Measurements from ENCODE around the gene CALCA. TPM values are rescaled to one million over a fixed set of nuclear protein-coding genes. Genes with fewer than 3 reads are reported as not detected.
"Not testable (repeated sequence)": the region's sequence is repeated elsewhere in the genome, so short reads cannot be mapped to it uniquely, and the experiment has no call there.

The CALCA gene
- total RNA-seq = not detected

- Mint-ChIP-seq H3K9me3 (ENCODE audit: low read depth) (no peaks in the 10 kb centered on the region), H3K27me3 (peaks cover 82% of the 10 kb centered on the region), H3K4me3 (peak within 1 kb of the TSS; percentile 50), H3K4me1 (peaks cover 28% of the 10 kb centered on the region), H3K27ac (no peak within 1 kb of the TSS), H3K36me3 (no peaks in the 10 kb centered on the region)
- CTCF ChIA-PET = interaction anchor here (4.9 kb wide), 1 partner anchor 64 kb away, joined by 47 read pairs; no protein-coding TSS in a partner anchor
- DNase-seq (no peak), ATAC-seq (no peak)
These were observed at the start of gene CALCA for GRCh38 chr11:14971865-14972580. TSS of gene CALCA (minus strand) at chr11:14972351. CDS start at chr11:14971192, 1,159 bp downstream.

GRCh38 chr11:15016200-15016599, 44.0 kb upstream of the CALCA start:
- H3K9me3 Mint-ChIP-seq (ENCODE audit: low read depth) = peaks cover 4% of the 10 kb centered on the region
- ATAC-seq (no peak), DNase-seq (no peak)
- peaks cover 7% of the 10 kb centered on the region for H3K36me3 Mint-ChIP-seq
- H3K4me1 Mint-ChIP-seq = no peaks in the 10 kb centered on the region
- H3K27me3 Mint-ChIP-seq = peaks cover 32% of the 10 kb centered on the region
- CTCF ChIA-PET = interaction anchor here (1.6 to 1.9 kb wide), 2 partner anchors 10 to 107 kb away, joined by 4 to 7 read pairs; no protein-coding TSS in a partner anchor
- H3K27ac Mint-ChIP-seq = no peak overlapping the region
- no peak overlapping the region for H3K4me3 Mint-ChIP-seq

GRCh38 chr11:15011776-15012345, 39.7 kb upstream of the CALCA start:
- CTCF ChIA-PET = interaction anchor here (1.5 to 2.5 kb wide), 3 partner anchors 37 to 104 kb away, joined by 3 to 11 read pairs (median 6); no protein-coding TSS in a partner anchor
- Mint-ChIP-seq H3K9me3 (ENCODE audit: low read depth) (peaks cover 2% of the 10 kb centered on the region), H3K27ac (no peak overlapping the region), H3K36me3 (peaks cover 7% of the 10 kb centered on the region), H3K27me3 (peaks cover 45% of the 10 kb centered on the region), H3K4me1 (no peaks in the 10 kb centered on the region), H3K4me3 (no peak overlapping the region)
- ATAC-seq = no peak
- DNase-seq = no peak

GRCh38 chr11:15010865-15011264, 38.7 kb upstream of the CALCA start:
- peaks cover 46% of the 10 kb centered on the region for H3K27me3 Mint-ChIP-seq
- H3K4me1 Mint-ChIP-seq = no peaks in the 10 kb centered on the region
- no peak overlapping the region for H3K4me3 Mint-ChIP-seq
- peaks cover 4% of the 10 kb centered on the region for H3K36me3 Mint-ChIP-seq
- DNase-seq = no peak
- CTCF ChIA-PET = interaction anchor here (2.5 kb wide), 1 partner anchor 103 kb away, joined by 11 read pairs; no protein-coding TSS in a partner anchor
- H3K9me3 Mint-ChIP-seq (ENCODE audit: low read depth) = no peaks in the 10 kb centered on the region
- no peak for ATAC-seq
- H3K27ac Mint-ChIP-seq = no peak overlapping the region

GRCh38 chr11:15006139-15006759, 34.1 kb upstream of the CALCA start:
- Mint-ChIP-seq H3K27me3 (peaks cover 53% of the 10 kb centered on the region), H3K4me1 (no peaks in the 10 kb centered on the region), H3K9me3 (ENCODE audit: low read depth) (no peaks in the 10 kb centered on the region), H3K4me3 (no peak overlapping the region), H3K36me3 (no peaks in the 10 kb centered on the region), H3K27ac (no peak overlapping the region)
- CTCF ChIA-PET = interaction anchor here (0.6 to 8.4 kb wide), 19 partner anchors 9 to 217 kb away, joined by 3 to 94 read pairs (median 3); partner anchors contain the start of gene CALCB
- ATAC-seq (peak; percentile 64), DNase-seq (no peak)

GRCh38 chr11:14988133-14988532, 16.0 kb upstream of the CALCA start:
- H3K36me3 Mint-ChIP-seq; CTCF ChIA-PET; H3K27ac Mint-ChIP-seq; H3K4me3 Mint-ChIP-seq; H3K9me3 Mint-ChIP-seq (ENCODE audit: low read depth); H3K27me3 Mint-ChIP-seq; DNase-seq; ATAC-seq; H3K4me1 Mint-ChIP-seq: not testable (repeated sequence)

GRCh38 chr11:14981507-14981906, 9.4 kb upstream of the CALCA start:
- CTCF ChIA-PET = no interaction called here
- Mint-ChIP-seq H3K9me3 (ENCODE audit: low read depth) (no peaks in the 10 kb centered on the region), H3K4me1 (no peaks in the 10 kb centered on the region), H3K4me3 (no peak overlapping the region), H3K27ac (no peak overlapping the region), H3K36me3 (no peaks in the 10 kb centered on the region), H3K27me3 (peaks cover 22% of the 10 kb centered on the region)
- DNase-seq (no peak), ATAC-seq (no peak)

GRCh38 chr11:14980854-14981253, 8.7 kb upstream of the CALCA start:
- ATAC-seq (no peak), DNase-seq (no peak)
- peaks cover 29% of the 10 kb centered on the region for H3K27me3 Mint-ChIP-seq
- H3K36me3 Mint-ChIP-seq = no peaks in the 10 kb centered on the region
- H3K4me1 Mint-ChIP-seq = peaks cover 1% of the 10 kb centered on the region
- no peak overlapping the region for H3K4me3 Mint-ChIP-seq
- no peak overlapping the region for H3K27ac Mint-ChIP-seq
- no peaks in the 10 kb centered on the region for H3K9me3 Mint-ChIP-seq (ENCODE audit: low read depth)
- CTCF ChIA-PET = no interaction called here

GRCh38 chr11:14977101-14977880, 5.1 kb upstream of the CALCA start:
- Mint-ChIP-seq H3K4me1 (peaks cover 28% of the 10 kb centered on the region), H3K27ac (no peak overlapping the region), H3K4me3 (no peak overlapping the region), H3K27me3 (peaks cover 62% of the 10 kb centered on the region), H3K36me3 (no peaks in the 10 kb centered on the region), H3K9me3 (ENCODE audit: low read depth) (no peaks in the 10 kb centered on the region)
- DNase-seq (no peak), ATAC-seq (no peak)
- CTCF ChIA-PET = interaction anchor here (1.1 to 4.9 kb wide), 3 partner anchors 70 to 100 kb away, joined by 3 to 56 read pairs (median 47); partner anchors contain the start of gene CALCB

- H3K9me3 Mint-ChIP-seq (ENCODE audit: low read depth) = no peaks in the 10 kb centered on the region
- DNase-seq (no peak), ATAC-seq (no peak)
- H3K36me3 Mint-ChIP-seq = no peaks in the 10 kb centered on the region
- H3K27me3 Mint-ChIP-seq = peaks cover 75% of the 10 kb centered on the region
- peak overlapping the region; percentile 8 for H3K4me3 Mint-ChIP-seq
- H3K27ac Mint-ChIP-seq = no peak overlapping the region
- H3K4me1 Mint-ChIP-seq = peaks cover 28% of the 10 kb centered on the region
- CTCF ChIA-PET = interaction anchor here (1.0 to 4.9 kb wide), 12 partner anchors 19 to 184 kb away, joined by 3 to 56 read pairs (median 4); partner anchors contain the start of genes CALCB and CYP2R1
These were observed 3.1 kb upstream of the CALCA start for GRCh38 chr11:14975252-14975587.

- Mint-ChIP-seq H3K4me1 (peaks cover 28% of the 10 kb centered on the region), H3K9me3 (ENCODE audit: low read depth) (no peaks in the 10 kb centered on the region), H3K27ac (no peak overlapping the region), H3K4me3 (peak overlapping the region; percentile 50), H3K36me3 (no peaks in the 10 kb centered on the region), H3K27me3 (peaks cover 77% of the 10 kb centered on the region)
- DNase-seq = peak; percentile 77
- ATAC-seq = peak; percentile 68
- CTCF ChIA-PET = interaction anchor here (0.6 to 4.9 kb wide), 21 partner anchors 8 to 1222 kb away, joined by 3 to 56 read pairs (median 4); partner anchors contain the start of genes CALCB and CYP2R1
These were observed 2.5 kb upstream of the CALCA start for GRCh38 chr11:14974515-14975251.

All from activated CD8-positive, alpha-beta memory T cell treated with anti-CD3 and anti-CD28 coated beads, Interleukin-2, amount 10 ng/mL, durations not matched to agents 7 days and 5 days (primary cell).